MM.1S (cell line): ENCODE results near the gene ABCC6.
"Not testable (repeated sequence)": the region's sequence is repeated elsewhere in the genome, so short reads cannot be mapped to it uniquely, and the experiment has no call there.

Experiments used
- CTCF ChIP-seq: fragments of 300-600 bp; sonication (generic); IDR thresholded peaks from 2 replicates; pipeline ENCODE4 v1.5.1; 2016; ENCODE audit warnings: antibody characterized with exemption, low read length, mixed read lengths
- EZH2 ChIP-seq: fragments of 300-600 bp; sonication (generic); optimal IDR thresholded peaks from 2 replicates; pipeline ENCODE3; 2017; ENCODE audit warnings: low read depth, mild to moderate bottlenecking, antibody characterized with exemption, low read length, mixed read lengths
- EZH2phosphoT487 ChIP-seq: fragments of 300-600 bp; sonication (generic); IDR thresholded peaks from 2 replicates; pipeline ENCODE4 v1.6.1; 2018; ENCODE audit warnings: antibody characterized with exemption, low read length

- not testable (repeated sequence) for TF ChIP-seq CTCF, EZH2, EZH2phosphoT487
Observed at GRCh38 chr16:16246578-16247262, 23.4 kb upstream of the ABCC6 start.
